HCT116 (cell line): ENCODE data around the gene ZBTB49. TPM values are rescaled to one million over a fixed set of nuclear protein-coding genes. Genes with fewer than 3 reads are reported as not detected.

Source experiments
- ATAC-seq: fragments of 200-7000 bp; cut with Tn5 transposase; 2 replicates; pipeline ENCODE4 v1.9.1; 2020; ENCODE audit warnings: mild to moderate bottlenecking, moderate library complexity
- BruUV-seq: library from RNA; stranded (reverse); fragments of 400-500 nt; replicated peaks from 2 replicates; lab custom pipeline; 2021; lab: Mats Ljungman, UMichigan
- CTCF ChIA-PET: fragments of 300-600 bp; sonication (Branson Sonifier 250); formaldehyde crosslinking; loops from one replicate; lab custom pipeline; 2021; ENCODE audit warnings: antibody characterized with exemption; lab: Charles Lee
- POLR2A ChIA-PET: fragments of 300-600, 350-600 bp; sonication (Branson Sonifier 250); formaldehyde crosslinking; loops from one replicate; lab custom pipeline; 2021; ENCODE audit warnings: antibody characterized with exemption; lab: Charles Lee
- RAD21 ChIA-PET, 2 experiments: fragments of 300-600 bp; sonication (Branson Sonifier 250); formaldehyde crosslinking; loops; one replicate each; lab custom pipeline; 2023; ENCODE audit warnings: low total read pairs in 2 of 2; ENCODE audit not compliant: uncharacterized antibody in 2 of 2, unreplicated experiment in 2 of 2, low non-redundant PET in 1 of 2; lab: Charles Lee
- DNase-seq: peaks from one replicate; pipeline ENCODE4 v3.0.0-alpha.2; 2010; ENCODE audit warnings: low read depth, low spot score
- H2AFZ ChIP-seq: fragments of 200-600 bp; shearing (Covaris generic), sonication (generic); 2 replicates; pipeline ENCODE4 v1.6.1; 2017; ENCODE audit warnings: low read depth, mixed run types, mixed read lengths, antibody characterized with exemption, low read length; ENCODE audit not compliant: poor library complexity, severe bottlenecking
- H3K27ac ChIP-seq: 2 replicates; pipeline ENCODE4 v1.5.1; 2012; ENCODE audit warnings: low read depth, low read length
- H3K27me3 ChIP-seq: fragments of 200-600 bp; sonication (generic); 2 replicates; pipeline ENCODE4 v1.6.1; 2016; ENCODE audit warnings: mixed run types, low read length, mixed read lengths; ENCODE audit not compliant: insufficient read depth
- H3K36me3 ChIP-seq, 2 experiments: fragments of 200-500 bp in 1 of 2; fragments of 200-600 bp in 1 of 2; sonication (Bioruptor generic) in 1 of 2; sonication (generic) in 1 of 2; 2 replicates each; pipeline versions ENCODE4 v1.5.1 to v1.6.1; 2014 to 2016; ENCODE audit warnings: low read length in 2 of 2, inconsistent platforms in 1 of 2, mixed read lengths in 1 of 2, mixed run types in 1 of 2; ENCODE audit not compliant: insufficient read depth in 2 of 2, control insufficient read depth in 1 of 2
- H3K4me1 ChIP-seq, 2 experiments: fragments of 200-600 bp in 1 of 2; sonication (generic) in 1 of 2; 2 replicates each; pipeline versions ENCODE4 v1.5.1 to v1.6.1; 2012 to 2017; ENCODE audit warnings: low read length in 2 of 2, inconsistent platforms in 1 of 2, mild to moderate bottlenecking in 1 of 2, mixed read lengths in 1 of 2, mixed run types in 1 of 2, moderate library complexity in 1 of 2; ENCODE audit not compliant: insufficient read depth in 2 of 2, control insufficient read depth in 1 of 2
- H3K4me2 ChIP-seq: fragments of 200-600 bp; sonication (generic); 2 replicates; pipeline ENCODE4 v1.6.1; 2017; ENCODE audit warnings: mixed run types, low read length, mixed read lengths
- H3K4me3 ChIP-seq, 2 experiments: fragments of 200-600 bp in 1 of 2; sonication (generic) in 1 of 2; replicated peaks in 1 of 2; 2 replicates each; pipeline ENCODE4 v1.5.1; 2011 to 2016; ENCODE audit warnings: low read length in 2 of 2, control low read depth in 1 of 2, low read depth in 1 of 2, mild to moderate bottlenecking in 1 of 2, mixed read lengths in 1 of 2, mixed run types in 1 of 2
- H3K79me2 ChIP-seq: fragments of 200-600 bp; sonication (generic); 2 replicates; pipeline ENCODE4 v1.6.1; 2017; ENCODE audit warnings: mild to moderate bottlenecking, mixed run types, low read length, moderate library complexity, mixed read lengths; ENCODE audit not compliant: insufficient read depth
- H3K9ac ChIP-seq: fragments of 200-600 bp; sonication (generic); 2 replicates; pipeline ENCODE4 v1.6.1; 2016; ENCODE audit warnings: low read length, mixed read lengths
- H3K9me2 ChIP-seq: fragments of 200-600 bp; sonication (generic), shearing (Covaris generic); 2 replicates; pipeline ENCODE4 v1.6.1; 2017; ENCODE audit warnings: mixed run types, mild to moderate bottlenecking, moderate library complexity; ENCODE audit not compliant: insufficient read depth
- H3K9me3 ChIP-seq, 2 experiments: fragments of 200-500 bp in 1 of 2; fragments of 200-600 bp in 1 of 2; sonication (Bioruptor generic) in 1 of 2; sonication (generic) in 1 of 2; 2 replicates each; pipeline ENCODE4 v1.6.1; 2014 to 2017; ENCODE audit warnings: low read length in 2 of 2, mixed read lengths in 2 of 2, inconsistent platforms in 1 of 2, low read depth in 1 of 2, mild to moderate bottlenecking in 1 of 2, mixed run types in 1 of 2, moderate library complexity in 1 of 2; ENCODE audit not compliant: control insufficient read depth in 1 of 2, insufficient read depth in 1 of 2
- H4K20me1 ChIP-seq: fragments of 200-600 bp; sonication (generic), shearing (Covaris generic); 2 replicates; pipeline ENCODE4 v1.6.1; 2017; ENCODE audit warnings: mixed run types, mild to moderate bottlenecking, moderate library complexity; ENCODE audit not compliant: insufficient read depth
- CBX3 ChIP-seq: IDR thresholded peaks from 2 replicates; pipeline ENCODE4 v1.6.1; 2012; ENCODE audit warnings: low read depth
- EGR1 ChIP-seq: IDR thresholded peaks from 2 replicates; pipeline ENCODE4 v1.6.1; 2012; ENCODE audit warnings: low read depth
- ELF1 ChIP-seq: IDR thresholded peaks from 2 replicates; pipeline ENCODE4 v1.6.1; 2012; ENCODE audit warnings: low read depth, borderline replicate concordance
- EZH2 ChIP-seq: fragments of 200-600 bp; sonication (generic); IDR thresholded peaks from 2 replicates; pipeline ENCODE4 v1.6.1; 2017; ENCODE audit warnings: antibody characterized with exemption, mixed run types
- FOSL1 ChIP-seq: IDR thresholded peaks from 2 replicates; pipeline ENCODE4 v1.6.1; 2012; ENCODE audit warnings: low read depth
- JUND ChIP-seq: IDR thresholded peaks from 2 replicates; pipeline ENCODE4 v1.6.1; 2012
- POLR2A ChIP-seq: IDR thresholded peaks from 2 replicates; pipeline ENCODE4 v1.7.0; 2011; ENCODE audit warnings: borderline replicate concordance; ENCODE audit not compliant: insufficient read depth, insufficient read length; ENCODE audit errors: extremely low read depth
- POLR2AphosphoS5 ChIP-seq: IDR thresholded peaks from 2 replicates; pipeline ENCODE4 v1.6.1; 2011; ENCODE audit warnings: mild to moderate bottlenecking, low read depth, low read length, moderate library complexity
- RAD21 ChIP-seq: IDR thresholded peaks from 2 replicates; pipeline ENCODE4 v1.6.1; 2012; ENCODE audit warnings: low read depth, mild to moderate bottlenecking
- REST ChIP-seq: IDR thresholded peaks from 2 replicates; pipeline ENCODE4 v1.6.1; 2012; ENCODE audit warnings: low read depth
- SP1 ChIP-seq: IDR thresholded peaks from 2 replicates; pipeline ENCODE4 v1.6.1; 2012; ENCODE audit warnings: low read depth
- SRF ChIP-seq: IDR thresholded peaks from 2 replicates; pipeline ENCODE4 v1.6.1; 2012; ENCODE audit warnings: low read depth
- YY1 ChIP-seq: IDR thresholded peaks from 2 replicates; pipeline ENCODE4 v1.6.1; 2011; ENCODE audit warnings: low read length, low read depth, moderate library complexity, mild to moderate bottlenecking; ENCODE audit not compliant: insufficient replicate concordance; ENCODE audit errors: extremely low read depth
- ZFX ChIP-seq: fragments of 450-650 bp; IDR thresholded peaks from 2 replicates; pipeline ENCODE4 v1.6.1; 2017
- intact Hi-C: fragments of 100-400 bp; cut with micrococcal nuclease; formaldehyde crosslinking; loops from 2 replicates; pipeline ENCODE4 v1.10.0; 2022
- total RNA-seq: library from RNA; stranded (reverse); gene quantifications from one replicate; pipeline ENCODE4 v1.2.1, GENCODE V29; 2021; ENCODE audit not compliant: unreplicated experiment
- TF ChIP-seq, protein P1 (sequence below): IDR thresholded peaks from 2 replicates; pipeline ENCODE4 v1.6.1; 2012
- TF ChIP-seq, protein P2 (sequence below), 3 experiments: fragments of 200-600 bp in 1 of 3; sonication (generic) in 1 of 3; IDR thresholded peaks in 2 of 3; conservative IDR thresholded peaks in 1 of 3; 2 replicates each; pipeline ENCODE4 v1.5.1; 2012 to 2017; ENCODE audit warnings: low read depth in 2 of 3, low read length in 2 of 3, antibody characterized with exemption in 1 of 3, borderline replicate concordance in 1 of 3, control low read depth in 1 of 3, mild to moderate bottlenecking in 1 of 3, mixed read lengths in 1 of 3, mixed run types in 1 of 3, moderate library complexity in 1 of 3; ENCODE audit not compliant: insufficient read depth in 1 of 3
- TF ChIP-seq, protein P3 (sequence below): IDR thresholded peaks from 2 replicates; pipeline ENCODE4 v1.6.1; 2011; ENCODE audit warnings: mild to moderate bottlenecking, low read length, moderate library complexity; ENCODE audit not compliant: insufficient replicate concordance; ENCODE audit errors: extremely low read depth

Gene ZBTB49
- total RNA-seq, 1 experiment from 2014 or later, result 3.9 TPM

- Histone ChIP-seq H3K4me3 (no peak overlapping the region), H3K79me2 (no peaks in the 10 kb centered on the region), H3K27me3 (no peaks in the 10 kb centered on the region), H4K20me1 (no peaks in the 10 kb centered on the region), H3K27ac (no peak overlapping the region), H3K9me3 (no peaks in the 10 kb centered on the region), H2AFZ (no peak overlapping the region), H3K9ac (no peak overlapping the region), H3K4me1 (0 out of 4 replicates have a peak, but pooled peaks cover 0 to 6% of the 10 kb centered on the region in 2 experiments), H3K4me2 (no peak overlapping the region), H3K36me3 (no peaks in the 10 kb centered on the region), H3K9me2 (no peaks in the 10 kb centered on the region)
- RAD21 ChIA-PET, result no interaction called here
- ATAC-seq (no peak), DNase-seq (no peak)
- intact Hi-C loops, result no loop called here
- TF ChIP-seq ZFX (no peak), SP1 (no peak), POLR2AphosphoS5 (no peak), POLR2A (no peak), REST (no peak), YY1 (no peak), FOSL1 (no peak), CBX3 (no peak), SRF (no peak), ELF1 (no peak), EZH2 (no peak), RAD21 (no peak), JUND (no peak), EGR1 (no peak)
- TF ChIP-seq, protein P1, sequence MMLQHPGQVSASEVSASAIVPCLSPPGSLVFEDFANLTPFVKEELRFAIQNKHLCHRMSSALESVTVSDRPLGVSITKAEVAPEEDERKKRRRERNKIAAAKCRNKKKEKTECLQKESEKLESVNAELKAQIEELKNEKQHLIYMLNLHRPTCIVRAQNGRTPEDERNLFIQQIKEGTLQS, result no peak
- TF ChIP-seq, protein P2, sequence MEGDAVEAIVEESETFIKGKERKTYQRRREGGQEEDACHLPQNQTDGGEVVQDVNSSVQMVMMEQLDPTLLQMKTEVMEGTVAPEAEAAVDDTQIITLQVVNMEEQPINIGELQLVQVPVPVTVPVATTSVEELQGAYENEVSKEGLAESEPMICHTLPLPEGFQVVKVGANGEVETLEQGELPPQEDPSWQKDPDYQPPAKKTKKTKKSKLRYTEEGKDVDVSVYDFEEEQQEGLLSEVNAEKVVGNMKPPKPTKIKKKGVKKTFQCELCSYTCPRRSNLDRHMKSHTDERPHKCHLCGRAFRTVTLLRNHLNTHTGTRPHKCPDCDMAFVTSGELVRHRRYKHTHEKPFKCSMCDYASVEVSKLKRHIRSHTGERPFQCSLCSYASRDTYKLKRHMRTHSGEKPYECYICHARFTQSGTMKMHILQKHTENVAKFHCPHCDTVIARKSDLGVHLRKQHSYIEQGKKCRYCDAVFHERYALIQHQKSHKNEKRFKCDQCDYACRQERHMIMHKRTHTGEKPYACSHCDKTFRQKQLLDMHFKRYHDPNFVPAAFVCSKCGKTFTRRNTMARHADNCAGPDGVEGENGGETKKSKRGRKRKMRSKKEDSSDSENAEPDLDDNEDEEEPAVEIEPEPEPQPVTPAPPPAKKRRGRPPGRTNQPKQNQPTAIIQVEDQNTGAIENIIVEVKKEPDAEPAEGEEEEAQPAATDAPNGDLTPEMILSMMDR (IDR thresholded peaks at IDR 0.05 in 2 of 3, conservative IDR thresholded peaks at IDR 0.05 in 1 of 3; ENCODE audit: borderline replicate concordance in 1 of 3, insufficient read depth in 1 of 3, low read depth in 2 of 3, low read length in 2 of 3), result no peak
- TF ChIP-seq, protein P3, sequence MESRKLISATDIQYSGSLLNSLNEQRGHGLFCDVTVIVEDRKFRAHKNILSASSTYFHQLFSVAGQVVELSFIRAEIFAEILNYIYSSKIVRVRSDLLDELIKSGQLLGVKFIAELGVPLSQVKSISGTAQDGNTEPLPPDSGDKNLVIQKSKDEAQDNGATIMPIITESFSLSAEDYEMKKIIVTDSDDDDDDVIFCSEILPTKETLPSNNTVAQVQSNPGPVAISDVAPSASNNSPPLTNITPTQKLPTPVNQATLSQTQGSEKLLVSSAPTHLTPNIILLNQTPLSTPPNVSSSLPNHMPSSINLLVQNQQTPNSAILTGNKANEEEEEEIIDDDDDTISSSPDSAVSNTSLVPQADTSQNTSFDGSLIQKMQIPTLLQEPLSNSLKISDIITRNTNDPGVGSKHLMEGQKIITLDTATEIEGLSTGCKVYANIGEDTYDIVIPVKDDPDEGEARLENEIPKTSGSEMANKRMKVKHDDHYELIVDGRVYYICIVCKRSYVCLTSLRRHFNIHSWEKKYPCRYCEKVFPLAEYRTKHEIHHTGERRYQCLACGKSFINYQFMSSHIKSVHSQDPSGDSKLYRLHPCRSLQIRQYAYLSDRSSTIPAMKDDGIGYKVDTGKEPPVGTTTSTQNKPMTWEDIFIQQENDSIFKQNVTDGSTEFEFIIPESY, result no peak
- CTCF ChIA-PET, result no interaction called here
- BruUV-seq, result no TSS peak
- POLR2A ChIA-PET, result no interaction called here
Observed at GRCh38 chr4:4361883-4362282, 71.8 kb downstream of the ZBTB49 start.
